ENCODE data around the gene ACOT13. TPM values are rescaled to one million over a fixed set of nuclear protein-coding genes. Genes with fewer than 3 reads are reported as not detected.

Gene ACOT13
- total RNA-seq, 1 donor, result 5.2 TPM

GRCh38 chr6:24646771-24647170, 20.1 kb upstream of the ACOT13 start:
- no peak overlapping the region for H3K4me3 ChIP-seq (ENCODE audit: low read depth, low read length)
- no peak for DNase-seq (ENCODE audit: low read depth)
- TF ChIP-seq, protein P1, sequence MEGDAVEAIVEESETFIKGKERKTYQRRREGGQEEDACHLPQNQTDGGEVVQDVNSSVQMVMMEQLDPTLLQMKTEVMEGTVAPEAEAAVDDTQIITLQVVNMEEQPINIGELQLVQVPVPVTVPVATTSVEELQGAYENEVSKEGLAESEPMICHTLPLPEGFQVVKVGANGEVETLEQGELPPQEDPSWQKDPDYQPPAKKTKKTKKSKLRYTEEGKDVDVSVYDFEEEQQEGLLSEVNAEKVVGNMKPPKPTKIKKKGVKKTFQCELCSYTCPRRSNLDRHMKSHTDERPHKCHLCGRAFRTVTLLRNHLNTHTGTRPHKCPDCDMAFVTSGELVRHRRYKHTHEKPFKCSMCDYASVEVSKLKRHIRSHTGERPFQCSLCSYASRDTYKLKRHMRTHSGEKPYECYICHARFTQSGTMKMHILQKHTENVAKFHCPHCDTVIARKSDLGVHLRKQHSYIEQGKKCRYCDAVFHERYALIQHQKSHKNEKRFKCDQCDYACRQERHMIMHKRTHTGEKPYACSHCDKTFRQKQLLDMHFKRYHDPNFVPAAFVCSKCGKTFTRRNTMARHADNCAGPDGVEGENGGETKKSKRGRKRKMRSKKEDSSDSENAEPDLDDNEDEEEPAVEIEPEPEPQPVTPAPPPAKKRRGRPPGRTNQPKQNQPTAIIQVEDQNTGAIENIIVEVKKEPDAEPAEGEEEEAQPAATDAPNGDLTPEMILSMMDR (IDR thresholded peaks at IDR 0.05; ENCODE audit: insufficient read depth, low read depth, low read length), result no peak

GRCh38 chr6:24648276-24648675, 18.6 kb upstream of the ACOT13 start:
- TF ChIP-seq, protein P1 (IDR thresholded peaks at IDR 0.05; ENCODE audit: insufficient read depth, low read depth, low read length), result no peak
- H3K4me3 ChIP-seq (ENCODE audit: low read depth, low read length), result no peak overlapping the region
- DNase-seq (ENCODE audit: low read depth), result no peak

GRCh38 chr6:24649691-24650090, 17.2 kb upstream of the ACOT13 start:
- DNase-seq (ENCODE audit: low read depth), result no peak
- TF ChIP-seq, protein P1 (IDR thresholded peaks at IDR 0.05; ENCODE audit: insufficient read depth, low read depth, low read length), result no peak
- no peak overlapping the region for H3K4me3 ChIP-seq (ENCODE audit: low read depth, low read length)

DNA sequence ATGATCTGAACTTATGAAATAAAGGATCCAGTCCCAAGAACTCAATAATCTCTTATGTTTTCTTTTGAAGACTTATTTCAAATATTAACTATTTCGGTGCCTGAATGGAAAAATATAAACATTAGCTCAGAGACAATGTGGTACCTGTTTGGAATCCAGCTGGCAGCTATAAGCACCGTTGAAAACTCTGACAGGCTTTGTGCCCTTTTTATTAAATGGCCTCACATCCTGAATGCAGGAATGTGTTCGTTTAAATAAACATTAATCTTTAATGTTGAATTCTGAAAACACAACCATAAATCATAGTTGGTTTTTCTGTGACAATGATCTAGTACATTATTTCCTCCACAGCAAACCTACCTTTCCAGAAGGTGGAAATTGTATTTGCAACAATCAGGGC, 16.5 kb upstream of the ACOT13 start:
- H3K4me3 ChIP-seq (ENCODE audit: low read depth, low read length), result no peak overlapping the region
- no peak for DNase-seq (ENCODE audit: low read depth)
- TF ChIP-seq, protein P1 (IDR thresholded peaks at IDR 0.05; ENCODE audit: insufficient read depth, low read depth, low read length), result no peak

DNA sequence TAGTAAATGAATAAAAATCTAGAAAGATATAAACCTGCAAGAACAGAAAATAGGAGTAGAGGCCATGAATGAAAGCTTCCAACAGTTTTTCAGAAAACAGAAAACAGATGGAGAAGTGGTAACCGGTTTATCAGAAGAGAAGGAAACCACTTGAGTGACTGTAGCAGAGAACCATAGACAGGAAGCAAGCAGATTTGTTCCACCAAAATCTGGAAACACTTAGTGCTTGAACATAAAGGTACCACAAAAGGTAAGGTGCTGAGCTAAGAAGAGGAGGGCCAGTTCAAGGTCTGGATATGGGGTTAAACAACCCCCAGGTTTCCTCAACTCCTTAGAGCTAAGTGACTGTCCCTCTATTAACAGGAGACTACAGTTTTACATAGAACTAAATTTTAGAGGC, 11.7 kb upstream of the ACOT13 start:
- no peak overlapping the region for H3K4me3 ChIP-seq (ENCODE audit: low read depth, low read length)
- TF ChIP-seq, protein P1 (IDR thresholded peaks at IDR 0.05; ENCODE audit: insufficient read depth, low read depth, low read length), result no peak
- no peak for DNase-seq (ENCODE audit: low read depth)

DNA sequence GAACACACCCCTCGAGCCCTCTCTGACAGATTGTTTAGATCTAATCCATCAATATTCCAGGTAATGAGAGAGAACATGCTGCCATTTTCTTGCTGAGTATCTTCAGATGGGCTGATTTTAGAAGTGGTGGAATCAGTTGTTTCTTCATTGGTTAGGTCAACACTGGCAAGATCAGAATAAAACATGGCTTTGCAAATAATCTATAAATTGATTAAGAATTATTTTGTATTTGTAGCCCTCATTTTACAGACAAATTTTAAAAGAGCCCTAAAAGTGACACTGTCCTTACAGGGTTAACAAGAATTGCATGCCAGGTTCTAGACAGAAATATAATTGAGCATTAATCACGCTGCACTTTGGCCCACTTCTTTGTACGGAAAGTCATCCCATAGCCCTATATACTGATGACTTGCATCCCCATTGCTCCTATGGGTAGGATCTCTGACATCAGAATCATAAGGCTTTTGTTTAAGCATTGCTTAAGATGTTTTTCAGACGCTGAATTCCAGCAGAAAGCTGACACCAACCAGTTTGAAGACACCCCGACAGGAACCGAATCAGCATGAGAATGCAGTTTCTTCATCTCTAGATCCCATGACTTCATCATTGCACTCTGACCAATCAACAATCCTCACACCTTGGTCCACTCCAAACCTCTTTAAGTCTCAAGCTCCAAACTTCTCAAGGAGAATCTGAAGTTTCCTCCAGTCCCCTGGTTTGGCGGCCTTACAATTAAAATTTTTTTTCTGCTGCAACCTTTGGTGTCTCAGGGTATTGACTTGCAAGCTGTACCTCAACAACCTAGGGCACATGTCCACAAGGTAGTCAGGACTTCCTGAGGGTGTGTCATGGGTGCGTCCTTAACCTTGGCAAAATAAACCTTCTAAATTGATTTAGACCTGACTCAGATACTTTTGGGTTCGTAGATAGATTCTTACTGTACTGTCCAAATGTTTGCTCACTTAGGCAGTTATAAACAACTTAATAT, 8.0 kb upstream of the ACOT13 start:
- TF ChIP-seq, protein P1 (IDR thresholded peaks at IDR 0.05; ENCODE audit: insufficient read depth, low read depth, low read length), result no peak
- no peak overlapping the region for H3K4me3 ChIP-seq (ENCODE audit: low read depth, low read length)
- peak; percentile 85 for DNase-seq (ENCODE audit: low read depth)
